GM15510 (cell line): ENCODE data around the gene STK38.

Experiments
- POLR2A ChIP-seq: IDR thresholded peaks from 3 replicates; pipeline ENCODE4 v1.6.1; 2011; ENCODE audit warnings: borderline replicate concordance; ENCODE audit not compliant: insufficient read length; ENCODE audit errors: extremely low read depth

Gene STK38

DNA sequence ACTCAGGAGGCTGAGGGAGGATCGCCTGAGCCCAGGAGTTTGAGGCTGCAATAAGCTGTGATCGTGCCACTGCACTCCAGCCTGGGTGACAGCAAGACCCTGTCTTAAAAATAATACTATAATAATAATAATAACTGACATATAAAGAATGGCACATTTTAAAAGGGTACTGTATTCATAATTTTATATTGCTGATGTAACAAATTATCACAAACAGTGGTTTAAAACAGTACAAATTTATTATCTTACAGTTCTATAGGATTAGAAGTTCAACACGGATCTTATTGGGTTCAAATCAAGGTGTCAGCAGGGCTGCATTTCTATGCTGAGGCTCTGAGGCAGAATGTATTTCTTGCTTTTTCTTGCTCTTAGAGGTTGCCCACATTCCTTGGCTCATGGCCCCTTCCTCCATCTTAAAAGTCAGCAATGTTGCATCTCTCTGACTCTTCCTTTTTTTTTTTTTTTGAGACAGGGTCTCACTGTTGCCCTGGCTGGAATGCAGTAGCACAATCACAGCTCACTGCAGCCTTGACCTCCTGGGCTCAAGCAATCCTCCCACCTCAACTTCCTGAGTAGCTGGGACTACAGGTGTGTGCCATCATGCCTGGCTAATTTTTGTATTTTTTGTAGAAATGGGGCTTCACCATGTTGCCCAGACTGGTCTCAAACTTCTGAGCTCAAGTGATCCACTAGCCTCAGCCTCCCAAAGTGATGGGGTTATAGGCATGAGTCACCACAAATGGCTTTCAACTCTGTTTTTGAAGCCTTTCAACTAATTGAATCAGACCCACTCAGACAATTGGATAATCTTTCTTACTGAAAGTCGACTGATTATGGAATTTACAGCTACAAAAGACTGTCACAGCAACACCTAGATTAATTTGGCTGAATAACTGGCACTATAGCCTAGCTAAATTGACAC is 24.1 kb upstream of the STK38 start:
- no peak for TF ChIP-seq POLR2A

DNA sequence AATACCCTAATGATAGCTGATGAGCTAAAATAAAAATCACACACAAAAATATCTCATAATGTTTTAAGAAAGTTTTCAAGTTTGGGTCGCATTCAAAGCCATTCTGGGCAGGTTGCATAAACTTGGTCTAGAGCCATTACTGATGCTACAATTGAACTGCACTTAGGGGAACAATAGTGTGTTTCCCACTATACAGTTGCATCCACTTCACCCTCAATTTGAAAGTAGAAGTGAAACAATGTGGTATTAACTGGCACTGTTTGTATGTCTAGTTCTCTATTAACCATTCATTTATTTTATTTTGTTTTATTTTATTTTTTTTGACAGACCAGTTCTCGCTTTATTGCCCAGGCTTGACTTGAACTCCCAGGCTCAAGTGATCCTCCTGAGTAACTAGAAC is 23.0 kb upstream of the STK38 start:
- no peak for TF ChIP-seq POLR2A

DNA sequence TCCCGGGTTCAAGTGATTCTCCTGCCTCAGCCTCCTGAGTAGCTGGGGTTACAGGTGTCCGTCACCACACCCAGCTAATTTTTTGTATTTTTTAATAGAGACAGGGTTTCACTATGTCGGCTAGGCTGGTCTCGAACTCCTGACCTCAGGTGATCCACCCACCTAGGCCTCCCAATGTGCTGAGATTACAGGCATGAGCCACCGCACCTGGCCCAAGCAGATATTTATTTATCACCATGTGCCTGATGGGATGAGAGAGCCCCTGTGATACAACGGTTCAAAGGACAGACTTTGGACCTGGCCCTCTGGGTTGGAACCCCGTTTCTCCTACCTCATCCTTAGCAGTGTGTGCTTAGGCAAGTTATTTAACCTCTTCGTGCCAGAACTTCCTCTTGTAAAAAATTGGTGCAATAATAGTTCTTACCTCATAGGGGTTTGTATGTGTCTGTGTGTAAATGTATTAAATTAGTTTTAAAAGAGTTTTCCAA is 19.2 kb upstream of the STK38 start:
- TF ChIP-seq POLR2A: no peak

- TF ChIP-seq POLR2A: no peak
These were observed 16.6 kb upstream of the STK38 start for GRCh38 chr6:36563928-36564284.

- no peak for TF ChIP-seq POLR2A
These were observed 16.1 kb upstream of the STK38 start for GRCh38 chr6:36563237-36563927.

DNA sequence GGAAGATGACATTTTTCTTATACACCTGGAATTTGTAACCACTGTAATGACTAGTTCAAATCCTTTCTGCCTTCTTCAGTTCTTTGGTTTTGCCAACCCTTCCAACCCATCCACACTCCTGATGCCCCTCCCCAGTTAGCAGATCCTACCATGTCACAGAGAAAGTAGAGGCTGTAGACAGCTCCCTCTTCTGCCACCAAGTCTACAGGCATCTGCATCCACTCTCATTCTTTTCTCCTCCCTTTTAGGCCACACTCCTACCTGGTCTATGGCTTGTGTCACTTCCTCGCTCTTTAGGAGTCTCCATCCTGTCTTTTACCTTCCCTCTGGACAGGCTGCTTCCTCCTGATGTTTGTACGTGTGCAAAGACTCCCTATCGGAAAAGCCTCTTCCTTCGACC is 13.5 kb upstream of the STK38 start:
- TF ChIP-seq POLR2A: no peak

DNA sequence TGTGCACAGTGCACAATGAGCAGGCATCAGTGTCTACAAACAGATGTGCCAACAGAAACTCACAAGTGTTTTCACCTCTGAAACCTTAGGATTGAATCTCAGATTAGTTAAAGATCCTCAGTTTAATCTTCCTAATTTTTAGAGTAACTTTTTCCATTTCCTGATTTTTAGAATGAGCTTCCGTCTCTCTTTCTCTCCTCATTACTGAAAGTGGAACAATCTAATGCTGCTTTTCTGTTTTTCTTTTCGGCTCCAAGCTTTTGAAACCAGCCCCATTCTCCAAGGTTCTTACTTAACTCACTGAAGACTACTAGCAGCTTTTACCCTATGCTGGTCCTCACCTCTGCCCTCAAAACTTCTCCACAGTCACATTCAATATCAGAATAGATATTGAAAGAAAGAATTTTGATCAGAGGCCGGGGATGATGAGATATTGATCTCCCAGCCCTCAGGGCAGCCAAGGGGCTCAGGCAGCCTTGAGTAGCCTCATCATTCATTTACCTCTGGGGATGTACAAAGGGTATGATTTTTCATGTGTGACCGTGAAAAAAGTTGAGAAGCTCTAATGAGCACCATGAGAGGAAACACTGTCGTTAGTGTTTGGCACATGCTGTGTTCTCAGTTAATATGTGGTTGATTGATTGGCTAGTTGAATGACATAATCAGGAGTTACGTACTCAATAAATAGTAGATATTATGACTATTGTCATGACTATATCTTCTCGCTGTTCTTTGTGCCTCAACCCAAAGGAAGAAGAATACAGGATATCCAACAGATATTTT is 11.9 kb upstream of the STK38 start:
- no peak for TF ChIP-seq POLR2A

GRCh38 chr6:36556281-36556680 is 9.0 kb upstream of the STK38 start:
- no peak for TF ChIP-seq POLR2A

- TF ChIP-seq POLR2A: no peak
These were observed 8.5 kb upstream of the STK38 start for GRCh38 chr6:36555750-36556252.

DNA sequence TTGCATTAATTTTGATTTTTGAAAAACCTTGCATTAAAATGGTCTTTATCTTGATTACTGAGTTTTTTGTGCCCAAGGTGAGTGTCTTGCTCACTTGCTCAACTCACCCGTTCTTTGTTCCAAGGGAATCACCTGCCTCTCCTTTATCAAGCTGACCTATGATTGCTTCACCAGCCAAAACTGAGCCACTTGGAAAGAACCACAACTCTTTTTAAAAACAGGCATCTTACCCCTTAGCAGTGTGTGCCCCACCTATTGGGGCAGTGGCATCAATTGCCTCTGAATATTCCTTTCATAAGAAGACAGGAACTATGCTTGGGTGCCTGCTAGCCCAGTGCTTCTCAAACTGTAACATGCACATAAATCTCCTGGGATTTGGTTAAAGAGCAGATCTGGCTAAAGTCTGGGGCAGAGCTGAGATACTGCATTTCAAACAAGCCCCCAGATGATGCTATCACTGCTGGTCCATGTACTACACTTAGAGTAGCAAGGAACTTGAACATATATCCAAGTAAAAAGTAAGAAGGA is 3.3 kb upstream of the STK38 start:
- TF ChIP-seq POLR2A: no peak

DNA sequence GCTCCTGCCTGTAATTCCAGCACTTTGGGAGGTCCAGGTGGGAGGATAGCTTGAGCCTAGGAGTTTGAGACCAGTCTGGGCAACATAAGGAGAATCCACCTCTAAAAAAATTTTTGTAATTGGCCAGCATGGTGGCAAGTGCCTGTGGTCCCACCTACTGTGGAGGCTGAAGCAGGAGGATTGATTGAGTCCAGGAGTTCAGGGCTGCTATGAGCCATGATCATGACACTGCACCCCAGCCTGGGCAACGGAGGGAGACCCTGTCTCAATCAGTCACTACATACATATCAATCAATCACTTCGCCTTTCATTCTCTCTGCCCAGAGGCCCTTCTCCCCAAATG is 1.1 kb upstream of the STK38 start:
- no peak for TF ChIP-seq POLR2A

GRCh38 chr6:36547646-36548400 is 544 bp upstream of the STK38 start:
- TF ChIP-seq POLR2A: no peak

- TF ChIP-seq POLR2A: no peak
These were observed 865 bp downstream of the STK38 start for GRCh38 chr6:36546308-36546919.
